CD14-positive monocyte (primary cell): ENCODE data around the gene DHX57. TPM values are rescaled to one million over a fixed set of nuclear protein-coding genes. Genes with fewer than 3 reads are reported as not detected.

ENCODE experiments used
- DNase-seq, 3 donors: peaks; one replicate each; pipeline ENCODE4 v3.0.0-alpha.2; 2011 to 2022
- H2AFZ ChIP-seq: 2 replicates; pipeline ENCODE4 v1.6.0; 2012; ENCODE audit warnings: mild to moderate bottlenecking, low read depth, low read length, inconsistent platforms; ENCODE audit not compliant: insufficient read depth, poor library complexity, severe bottlenecking
- H3K27ac ChIP-seq, 2 donors: 1 replicate in 1 of 2; 2 replicates in 1 of 2; pipeline ENCODE4 v1.5.1; 2012 to 2013; ENCODE audit warnings: low read length in 2 of 2, control low read depth in 1 of 2, inconsistent platforms in 1 of 2, low read depth in 1 of 2, mild to moderate bottlenecking in 1 of 2
- H3K27me3 ChIP-seq, 2 donors: one replicate each; pipeline versions ENCODE4 v1.6.0 to v1.6.1; 2011 to 2013; ENCODE audit warnings: low read length in 2 of 2; ENCODE audit not compliant: control insufficient read depth in 2 of 2, insufficient read depth in 2 of 2
- H3K36me3 ChIP-seq, 2 donors: replicated peaks in 1 of 2; 1 replicate in 1 of 2; 2 replicates in 1 of 2; pipeline versions ENCODE4 v1.5.1 to v1.6.1; 2012 to 2013; ENCODE audit warnings: low read length in 2 of 2, control low read depth in 1 of 2, inconsistent platforms in 1 of 2, mild to moderate bottlenecking in 1 of 2; ENCODE audit not compliant: insufficient read depth in 2 of 2, control insufficient read depth in 1 of 2
- H3K4me1 ChIP-seq, 2 donors: 1 replicate in 1 of 2; 2 replicates in 1 of 2; pipeline versions ENCODE4 v1.5.1 to v1.6.1; 2012 to 2013; ENCODE audit warnings: low read length in 2 of 2, control low read depth in 1 of 2, inconsistent platforms in 1 of 2, mild to moderate bottlenecking in 1 of 2, moderate library complexity in 1 of 2; ENCODE audit not compliant: insufficient read depth in 2 of 2, control insufficient read depth in 1 of 2
- H3K4me2 ChIP-seq: replicated peaks from 2 replicates; pipeline ENCODE3; 2012; ENCODE audit warnings: low read length, moderate library complexity, mild to moderate bottlenecking; ENCODE audit not compliant: poor library complexity, severe bottlenecking; ENCODE audit errors: extremely low read depth
- H3K4me3 ChIP-seq, 3 experiments: fragments of 200-600 bp in 1 of 3; sonication (generic) in 1 of 3; replicated peaks in 1 of 3; 1 replicate in 2 of 3; 2 replicates in 1 of 3; pipeline ENCODE4 v1.5.1; 2011 to 2013; ENCODE audit warnings: low read length in 3 of 3, mild to moderate bottlenecking in 3 of 3, control low read depth in 2 of 3, low read depth in 2 of 3, inconsistent platforms in 1 of 3, moderate library complexity in 1 of 3
- H3K79me2 ChIP-seq: 2 replicates; pipeline ENCODE4 v1.6.0; 2012; ENCODE audit warnings: mild to moderate bottlenecking, control low read depth, inconsistent platforms, low read length, moderate library complexity; ENCODE audit not compliant: insufficient read depth
- H3K9ac ChIP-seq: 2 replicates; pipeline ENCODE4 v1.6.0; 2017; ENCODE audit warnings: low read length, mild to moderate bottlenecking; ENCODE audit not compliant: insufficient read depth, poor library complexity, severe bottlenecking
- H3K9me3 ChIP-seq, 2 donors: replicated peaks in 1 of 2; 1 replicate in 1 of 2; 2 replicates in 1 of 2; pipeline versions ENCODE4 v1.5.1 to v1.6.1; 2012 to 2013; ENCODE audit warnings: low read length in 2 of 2, control low read depth in 1 of 2; ENCODE audit not compliant: control insufficient read depth in 1 of 2, insufficient read depth in 1 of 2
- H4K20me1 ChIP-seq: 2 replicates; pipeline ENCODE4 v1.6.0; 2012; ENCODE audit warnings: mild to moderate bottlenecking, low read length, control low read depth, moderate library complexity; ENCODE audit not compliant: insufficient read depth
- H3K27ac Mint-ChIP-seq, 7 donors: one replicate each; pipeline ENCODE4 v1.8.0; 2020; ENCODE audit warnings: mild to moderate bottlenecking in 7 of 7, mixed read lengths in 7 of 7, moderate library complexity in 6 of 7, inconsistent platforms in 2 of 7
- H3K27me3 Mint-ChIP-seq, 3 donors: one replicate each; pipeline ENCODE4 v1.8.0; 2021 to 2022; ENCODE audit warnings: low read depth in 3 of 3, mild to moderate bottlenecking in 3 of 3, mixed read lengths in 3 of 3, moderate library complexity in 3 of 3, inconsistent platforms in 1 of 3
- H3K36me3 Mint-ChIP-seq, 2 donors: one replicate each; pipeline ENCODE4 v1.8.0; 2020; ENCODE audit warnings: mixed read lengths in 2 of 2, inconsistent platforms in 1 of 2, mild to moderate bottlenecking in 1 of 2
- H3K4me1 Mint-ChIP-seq: one replicate; pipeline ENCODE4 v1.8.0; 2020; ENCODE audit warnings: mild to moderate bottlenecking, mixed read lengths
- H3K4me3 Mint-ChIP-seq, 2 donors: one replicate each; pipeline ENCODE4 v1.8.0; 2020; ENCODE audit warnings: mild to moderate bottlenecking in 2 of 2, mixed read lengths in 2 of 2, moderate library complexity in 1 of 2
- H3K9me3 Mint-ChIP-seq, 7 donors: one replicate each; pipeline ENCODE4 v1.8.0; 2020 to 2022; ENCODE audit warnings: mixed read lengths in 7 of 7, mild to moderate bottlenecking in 6 of 7, moderate library complexity in 6 of 7, inconsistent platforms in 2 of 7
- CTCF ChIP-seq: fragments of 200-600 bp; IDR thresholded peaks from one replicate; pipeline ENCODE4 v1.8.0; 2022; ENCODE audit warnings: antibody characterized with exemption, mild to moderate bottlenecking
- WGBS: methylation state at CpG from one replicate; pipeline ENCODE4 v1.1.5; 2013; ENCODE audit warnings: missing lambda C conversion rate; ENCODE audit not compliant: insufficient coverage; 5-methylcytosine and 5-hydroxymethylcytosine counted together
- intact Hi-C, 2 donors: fragments of 100-400 bp; cut with micrococcal nuclease; formaldehyde crosslinking; loops; one replicate each; pipeline versions ENCODE4 v1.15.0 to v1.15.1; 2023
- polyA plus RNA-seq, 3 donors: library from polyadenylated mRNA; depleted of rRNA in 1 of 3; unstranded in 2 of 3; stranded (reverse) in 1 of 3; fragments of 300-500 nt in 2 of 3; fragments of >200 nt in 1 of 3; fragmentation: Illumina TruSeq in 2 of 3; gene quantifications; 1 replicate in 2 of 3; 2 replicates in 1 of 3; pipeline ENCODE4 v1.2.3, GENCODE V29; 2012 to 2021

DHX57 gene
- polyA plus RNA-seq, 3 donors = 7.7 to 13.4 (median 12.9) TPM

- peaks cover 0 to 9% of the 10 kb centered on the region in 2 donors for H3K27me3 ChIP-seq
- peaks cover 0 to 5% (median 0%) of the 10 kb centered on the region in 7 donors for H3K9me3 Mint-ChIP-seq
- H3K4me2 ChIP-seq = peak overlapping the region; percentile 94
- intact Hi-C loops = loop anchor here in 1 of 2 donors (5.0 kb wide), 1 partner anchor 99 kb away; the partner anchor contains the start of genes DHX57 and MORN2
- H4K20me1 ChIP-seq = no peaks in the 10 kb centered on the region
- H3K79me2 ChIP-seq = peaks cover 13% of the 10 kb centered on the region
- H3K27me3 Mint-ChIP-seq = peaks cover 13 to 16% (median 14%) of the 10 kb centered on the region in 3 donors
- 63% methylated on average over 1 of the region's 8 CpGs for WGBS
- DNase-seq = no peak
- no peaks in the 10 kb centered on the region for H3K9me3 ChIP-seq
- H2AFZ ChIP-seq = peak overlapping the region; percentile 100
- H3K27ac Mint-ChIP-seq = peak overlapping the region; percentile 87 to 95 (median 91)
- peak overlapping the region; percentile 59 to 99 (median 94) for H3K4me3 ChIP-seq
- peaks cover 5 to 16% of the 10 kb centered on the region in 2 donors for H3K36me3 ChIP-seq
- H3K36me3 Mint-ChIP-seq = peaks cover 11 to 25% of the 10 kb centered on the region in 2 donors
- TF ChIP-seq CTCF = no peak
- H3K9ac ChIP-seq = peak overlapping the region; percentile 77
- peaks cover 12 to 13% of the 10 kb centered on the region in 2 donors for H3K4me1 ChIP-seq
- peak overlapping the region; percentile 12 to 91 for H3K27ac ChIP-seq
- H3K4me1 Mint-ChIP-seq = peaks cover 11% of the 10 kb centered on the region
- peak overlapping the region; percentile 87 to 96 for H3K4me3 Mint-ChIP-seq
These were observed 97.0 kb downstream of the DHX57 start for GRCh38 chr2:38778687-38779082.

GRCh38 chr2:38776531-38776930, 99.2 kb downstream of the DHX57 start:
- Histone ChIP-seq H3K27me3 (peaks cover 0 to 9% of the 10 kb centered on the region in 2 donors), H3K4me3 (no peak overlapping the region), H3K27ac (no peak overlapping the region), H3K9ac (no peak overlapping the region), H4K20me1 (no peaks in the 10 kb centered on the region), H3K4me1 (peaks cover 12 to 13% of the 10 kb centered on the region in 2 donors), H3K4me2 (no peak overlapping the region), H3K79me2 (peaks cover 13% of the 10 kb centered on the region), H2AFZ (no peak overlapping the region), H3K36me3 (peaks cover 2 to 13% of the 10 kb centered on the region in 2 donors), H3K9me3 (no peaks in the 10 kb centered on the region)
- peaks cover 14 to 18% (median 16%) of the 10 kb centered on the region in 3 donors for H3K27me3 Mint-ChIP-seq
- intact Hi-C loops = loop anchor here in 1 of 2 donors (5.0 kb wide), 1 partner anchor 101 kb away; the partner anchor contains the start of genes DHX57 and MORN2
- DNase-seq = no peak
- no peak for TF ChIP-seq CTCF
- no peak overlapping the region for H3K4me3 Mint-ChIP-seq
- 93% methylated on average over 5 of the region's 13 CpGs for WGBS
- H3K36me3 Mint-ChIP-seq = peaks cover 3 to 11% of the 10 kb centered on the region in 2 donors
- H3K27ac Mint-ChIP-seq = no peak overlapping the region
- peaks cover 11% of the 10 kb centered on the region for H3K4me1 Mint-ChIP-seq
- H3K9me3 Mint-ChIP-seq = peaks cover 0 to 5% (median 0%) of the 10 kb centered on the region in 7 donors
